ENCODE measurements around the gene PLG. TPM values are rescaled to one million over a fixed set of nuclear protein-coding genes. Genes with fewer than 3 reads are reported as not detected.
"Not testable (repeated sequence)": the region's sequence is repeated elsewhere in the genome, so short reads cannot be mapped to it uniquely, and the experiment has no call there.

PLG gene
- not detected for total RNA-seq
- long read RNA-seq: 0 reads

DNA sequence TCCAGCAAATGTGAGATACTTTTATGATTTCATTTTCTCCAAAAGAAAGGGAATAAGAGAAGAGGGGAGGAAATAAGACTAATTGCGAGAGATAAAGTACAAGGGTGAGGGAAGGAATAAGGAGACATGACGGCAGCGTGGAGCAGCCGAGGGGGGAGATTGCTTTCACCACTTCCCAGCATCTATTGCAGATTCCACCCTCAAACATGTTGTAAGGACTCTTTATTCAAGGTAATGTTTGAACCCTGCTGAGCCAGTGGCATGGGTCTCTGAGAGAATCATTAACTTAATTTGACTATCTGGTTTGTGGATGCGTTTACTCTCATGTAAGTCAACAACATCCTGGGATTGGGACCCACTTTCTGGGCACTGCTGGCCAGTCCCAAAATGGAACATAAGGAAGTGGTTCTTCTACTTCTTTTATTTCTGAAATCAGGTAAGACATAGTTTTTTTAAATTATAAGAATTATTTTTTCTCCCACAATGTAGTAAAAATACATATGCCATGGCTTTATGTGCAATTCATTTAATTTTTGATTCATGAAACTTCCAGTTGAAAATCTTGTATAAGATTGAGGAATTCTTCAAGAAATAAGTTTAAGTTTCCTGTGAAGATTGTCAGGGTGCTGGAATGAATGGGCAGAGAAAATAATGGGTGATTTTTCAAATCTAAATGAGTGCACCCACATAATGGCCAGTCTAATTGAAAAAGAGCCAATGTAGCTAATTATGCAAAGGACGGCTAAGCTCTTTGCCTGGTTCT is at the start of gene PLG:
PLG (plus strand) TSS at position 327 of the 763 bp plus-strand sequence; CDS start at position 388, 61 bp downstream.
- H3K27ac ChIP-seq, DNase-seq: not testable (repeated sequence)

DNA sequence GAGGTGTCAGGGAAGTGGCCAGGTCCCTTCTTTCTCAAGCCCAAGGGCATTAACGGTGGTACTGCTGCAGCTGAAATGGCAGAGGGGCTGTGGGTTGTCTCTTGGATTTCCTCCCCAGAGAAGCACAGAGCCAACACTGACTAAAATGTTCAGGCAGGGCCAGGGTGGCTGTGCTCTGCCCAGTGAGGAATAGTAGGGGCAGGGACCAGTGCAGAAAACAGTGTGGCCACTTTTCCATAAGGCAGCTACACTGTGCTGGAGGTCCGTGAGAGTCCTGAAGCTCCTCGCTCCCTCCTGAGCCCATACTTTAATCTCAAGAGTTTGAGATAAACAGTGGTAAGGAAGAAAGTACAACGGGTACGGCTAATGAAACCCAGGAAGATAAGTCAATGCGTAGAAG is 42.5 kb upstream of the PLG start:
- H3K9me3 ChIP-seq: no peaks in the 10 kb centered on the region
- DNase-seq: no peak
- no peaks in the 10 kb centered on the region for H3K36me3 ChIP-seq
- H3K27ac ChIP-seq: no peak overlapping the region
- no peaks in the 10 kb centered on the region for H3K4me1 ChIP-seq
- no peak for ATAC-seq
- intact Hi-C loops (cut with DNase I): no loop called here
- TF ChIP-seq, protein P1, sequence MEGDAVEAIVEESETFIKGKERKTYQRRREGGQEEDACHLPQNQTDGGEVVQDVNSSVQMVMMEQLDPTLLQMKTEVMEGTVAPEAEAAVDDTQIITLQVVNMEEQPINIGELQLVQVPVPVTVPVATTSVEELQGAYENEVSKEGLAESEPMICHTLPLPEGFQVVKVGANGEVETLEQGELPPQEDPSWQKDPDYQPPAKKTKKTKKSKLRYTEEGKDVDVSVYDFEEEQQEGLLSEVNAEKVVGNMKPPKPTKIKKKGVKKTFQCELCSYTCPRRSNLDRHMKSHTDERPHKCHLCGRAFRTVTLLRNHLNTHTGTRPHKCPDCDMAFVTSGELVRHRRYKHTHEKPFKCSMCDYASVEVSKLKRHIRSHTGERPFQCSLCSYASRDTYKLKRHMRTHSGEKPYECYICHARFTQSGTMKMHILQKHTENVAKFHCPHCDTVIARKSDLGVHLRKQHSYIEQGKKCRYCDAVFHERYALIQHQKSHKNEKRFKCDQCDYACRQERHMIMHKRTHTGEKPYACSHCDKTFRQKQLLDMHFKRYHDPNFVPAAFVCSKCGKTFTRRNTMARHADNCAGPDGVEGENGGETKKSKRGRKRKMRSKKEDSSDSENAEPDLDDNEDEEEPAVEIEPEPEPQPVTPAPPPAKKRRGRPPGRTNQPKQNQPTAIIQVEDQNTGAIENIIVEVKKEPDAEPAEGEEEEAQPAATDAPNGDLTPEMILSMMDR (IDR thresholded peaks at IDR 0.05): no peak
- H3K4me3 ChIP-seq: no peak overlapping the region
- no peaks in the 10 kb centered on the region for H3K27me3 ChIP-seq

More for the DNA sequence above, at the start of gene PLG:
- H3K36me3 ChIP-seq; H3K27me3 ChIP-seq; ATAC-seq; H3K4me3 ChIP-seq; H3K9me3 ChIP-seq; intact Hi-C loops (cut with DNase I); H3K4me1 ChIP-seq: not testable (repeated sequence)

DNA sequence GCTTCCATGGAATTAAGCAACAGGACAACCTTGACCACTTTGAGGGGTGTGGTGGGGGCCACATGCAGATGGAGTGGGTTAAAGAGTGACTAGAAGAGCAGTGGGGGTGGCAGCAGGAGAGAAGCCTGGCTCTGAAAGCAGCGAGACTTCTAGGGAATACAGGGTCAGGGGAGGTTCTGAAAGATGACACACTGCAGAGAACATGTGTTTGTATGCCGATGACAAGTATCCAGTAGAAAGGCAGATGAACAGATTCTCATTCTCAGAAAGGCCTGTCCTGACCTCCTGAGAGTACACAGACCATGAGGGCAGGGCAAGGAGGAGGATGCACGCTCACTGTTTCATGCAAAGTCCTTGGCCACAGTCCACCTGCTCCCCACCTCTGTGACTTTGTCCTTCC is 40.8 kb upstream of the PLG start:
- H3K9me3 ChIP-seq: no peaks in the 10 kb centered on the region
- no peak overlapping the region for H3K27ac ChIP-seq
- H3K27me3 ChIP-seq: no peaks in the 10 kb centered on the region
- no peak for ATAC-seq
- no peak overlapping the region for H3K4me3 ChIP-seq
- intact Hi-C loops (cut with DNase I): no loop called here
- H3K4me1 ChIP-seq: no peaks in the 10 kb centered on the region
- TF ChIP-seq, protein P1 (IDR thresholded peaks at IDR 0.05): no peak
- H3K36me3 ChIP-seq: no peaks in the 10 kb centered on the region
- DNase-seq: no peak

DNA sequence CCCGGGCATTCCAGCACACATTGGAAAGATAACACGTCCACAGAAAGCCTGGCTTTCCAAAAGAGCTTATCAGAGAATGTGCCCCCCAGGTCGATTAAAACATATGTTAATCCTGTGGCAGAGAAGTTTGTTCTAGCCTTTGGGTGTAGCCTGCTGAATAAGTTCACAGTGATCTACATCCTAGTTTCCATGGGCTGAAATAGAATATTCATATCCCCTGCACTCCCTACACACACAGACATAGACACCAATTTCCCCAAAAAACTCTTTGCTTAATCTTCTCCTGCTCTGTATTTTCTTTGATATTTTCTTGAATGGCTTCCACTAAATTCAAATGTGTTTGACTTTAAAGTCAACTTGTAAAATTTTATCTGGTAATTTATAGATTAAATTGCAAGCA is 39.6 kb upstream of the PLG start:
- intact Hi-C loops (cut with DNase I): no loop called here
- Histone ChIP-seq H3K4me3 (no peak overlapping the region), H3K27me3 (no peaks in the 10 kb centered on the region), H3K4me1 (no peaks in the 10 kb centered on the region), H3K9me3 (no peaks in the 10 kb centered on the region), H3K36me3 (no peaks in the 10 kb centered on the region), H3K27ac (no peak overlapping the region)
- DNase-seq (no peak), ATAC-seq (no peak)
- TF ChIP-seq, protein P1 (IDR thresholded peaks at IDR 0.05): no peak

DNA sequence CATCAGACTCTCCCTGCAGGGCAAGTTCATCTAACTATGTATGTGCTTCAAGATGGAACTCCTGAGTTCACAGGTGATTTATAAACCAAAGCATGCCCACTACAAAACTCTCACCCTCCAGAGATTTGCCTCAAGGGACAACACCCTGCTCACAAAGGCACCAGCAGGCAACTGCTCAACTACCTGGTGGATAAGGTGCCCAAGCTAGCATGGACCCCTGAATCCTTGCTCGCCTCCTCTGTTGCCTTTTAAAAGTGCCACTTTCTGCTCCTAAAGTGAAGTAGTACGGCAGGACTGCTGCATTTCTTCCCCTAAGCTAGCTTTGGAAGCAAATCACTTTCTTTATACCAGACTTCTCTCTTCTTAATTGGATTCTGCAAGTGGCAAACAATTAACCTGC is 39.2 kb upstream of the PLG start:
- Histone ChIP-seq H3K27me3 (no peaks in the 10 kb centered on the region), H3K36me3 (no peaks in the 10 kb centered on the region), H3K9me3 (no peaks in the 10 kb centered on the region), H3K27ac (no peak overlapping the region), H3K4me3 (no peak overlapping the region), H3K4me1 (no peaks in the 10 kb centered on the region)
- ATAC-seq (no peak), DNase-seq (no peak)
- TF ChIP-seq, protein P1 (IDR thresholded peaks at IDR 0.05): no peak
- intact Hi-C loops (cut with DNase I): no loop called here

DNA sequence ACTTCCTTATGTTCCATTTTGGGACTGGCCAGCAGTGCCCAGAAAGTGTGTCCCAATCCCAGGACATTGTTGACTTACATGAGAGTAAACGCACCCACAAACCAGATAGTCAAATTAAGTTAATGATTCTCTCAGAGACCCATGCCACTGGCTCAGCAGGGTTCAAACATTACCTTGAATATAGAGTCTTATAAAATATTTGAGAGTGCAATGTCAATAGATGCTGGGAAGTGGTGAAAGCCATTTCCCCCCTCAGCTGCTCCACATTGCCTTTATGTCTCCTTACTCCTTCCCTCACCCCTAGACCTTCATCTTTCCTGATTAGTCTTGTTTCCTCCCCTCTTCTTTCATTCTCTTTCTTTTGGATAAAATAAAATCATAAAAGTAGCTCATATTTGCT is 37.8 kb upstream of the PLG start, which contains the start of gene LPA:
LPA (minus strand) TSS at position 78 of the 400 bp plus-strand sequence; CDS start at position 17, 61 bp downstream.
- H3K4me3 ChIP-seq; H3K4me1 ChIP-seq; H3K36me3 ChIP-seq; H3K9me3 ChIP-seq; intact Hi-C loops (cut with DNase I); ATAC-seq; H3K27ac ChIP-seq; H3K27me3 ChIP-seq; DNase-seq: not testable (repeated sequence)

Measured in upper lobe of right lung (tissue), 1 donor.